Stomach (tissue), 4 donors: Measurements from ENCODE around the gene UNC93A.

ENCODE experiments used
- CTCF ChIP-seq, 7 experiments: fragments of 450-650 bp in 4 of 7; fragments of 200-600 bp in 3 of 7; sonication (generic) in 3 of 7; IDR thresholded peaks; one replicate each; pipeline ENCODE4 v1.5.1; 2016 to 2019; ENCODE audit warnings: antibody characterized with exemption in 7 of 7, control low read depth in 2 of 7, mild to moderate bottlenecking in 1 of 7
- POLR2A ChIP-seq, 4 donors: fragments of 450-650 bp; IDR thresholded peaks; one replicate each; pipeline ENCODE4 v1.6.1; 2016; ENCODE audit warnings: antibody characterized with exemption in 4 of 4, control low read depth in 2 of 4, mild to moderate bottlenecking in 1 of 4, moderate library complexity in 1 of 4
- POLR2AphosphoS5 ChIP-seq, 3 donors: sonication (generic); formaldehyde crosslinking; IDR thresholded peaks; one replicate each; pipeline ENCODE4 v1.6.1; 2016; ENCODE audit warnings: antibody characterized with exemption in 3 of 3

- no peak for TF ChIP-seq CTCF (IDR thresholded peaks at IDR 0.05)
- TF ChIP-seq POLR2AphosphoS5 (IDR thresholded peaks at IDR 0.05) = no peak
- no peak for TF ChIP-seq POLR2A (IDR thresholded peaks at IDR 0.05)
These were observed 5.2 kb downstream of the UNC93A start for GRCh38 chr6:167296293-167296690.
